Sigmoid colon (tissue), 4 donors: ENCODE measurements around the gene PCNX1.

Source experiments
- EP300 ChIP-seq, 4 donors: sonication (generic); formaldehyde crosslinking; IDR thresholded peaks; one replicate each; pipeline ENCODE4 v1.6.1; 2017; ENCODE audit warnings: antibody characterized with exemption in 4 of 4
- POLR2A ChIP-seq, 2 donors: fragments of 450-650 bp; IDR thresholded peaks; one replicate each; pipeline ENCODE4 v1.6.1; 2016; ENCODE audit warnings: antibody characterized with exemption in 2 of 2, mild to moderate bottlenecking in 2 of 2, moderate library complexity in 2 of 2
- TF ChIP-seq, protein P1 (sequence below), 4 experiments: fragments of 450-650 bp in 3 of 4; fragments of 200-600 bp in 1 of 4; IDR thresholded peaks; one replicate each; pipeline ENCODE4 v1.5.1; 2016 to 2019; ENCODE audit warnings: antibody characterized with exemption in 4 of 4, mild to moderate bottlenecking in 3 of 4, moderate library complexity in 2 of 4

DNA sequence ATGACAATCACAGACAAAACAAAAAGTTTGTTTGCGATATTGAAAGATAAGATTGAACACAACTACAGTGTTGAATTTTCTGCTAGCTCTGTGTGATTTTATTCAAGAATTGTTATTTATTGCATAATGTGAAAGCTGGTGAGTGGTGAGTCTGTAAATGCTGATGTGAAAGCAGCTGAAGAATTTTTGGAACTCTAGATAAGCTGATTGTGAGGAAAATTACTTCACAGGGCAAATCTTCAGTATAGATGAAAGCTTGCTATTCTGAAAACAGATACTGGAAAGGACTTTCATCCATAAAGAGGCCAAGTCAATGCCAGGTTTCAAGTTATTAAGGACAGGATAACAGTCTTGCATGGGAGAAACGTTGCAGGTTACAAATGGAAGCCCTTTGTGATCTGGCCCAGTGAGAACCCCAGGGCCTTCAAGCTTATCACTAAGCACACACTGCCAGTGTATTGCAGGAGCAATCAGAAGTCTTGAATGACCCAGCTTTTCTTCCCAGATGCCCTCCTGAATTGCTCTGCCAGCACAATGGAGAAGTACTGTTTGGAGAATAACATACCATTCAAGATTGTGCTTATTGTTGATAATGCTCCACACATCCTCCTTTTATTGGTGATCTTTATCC lies 153.7 kb downstream of the PCNX1 start:
- TF ChIP-seq, protein P1, sequence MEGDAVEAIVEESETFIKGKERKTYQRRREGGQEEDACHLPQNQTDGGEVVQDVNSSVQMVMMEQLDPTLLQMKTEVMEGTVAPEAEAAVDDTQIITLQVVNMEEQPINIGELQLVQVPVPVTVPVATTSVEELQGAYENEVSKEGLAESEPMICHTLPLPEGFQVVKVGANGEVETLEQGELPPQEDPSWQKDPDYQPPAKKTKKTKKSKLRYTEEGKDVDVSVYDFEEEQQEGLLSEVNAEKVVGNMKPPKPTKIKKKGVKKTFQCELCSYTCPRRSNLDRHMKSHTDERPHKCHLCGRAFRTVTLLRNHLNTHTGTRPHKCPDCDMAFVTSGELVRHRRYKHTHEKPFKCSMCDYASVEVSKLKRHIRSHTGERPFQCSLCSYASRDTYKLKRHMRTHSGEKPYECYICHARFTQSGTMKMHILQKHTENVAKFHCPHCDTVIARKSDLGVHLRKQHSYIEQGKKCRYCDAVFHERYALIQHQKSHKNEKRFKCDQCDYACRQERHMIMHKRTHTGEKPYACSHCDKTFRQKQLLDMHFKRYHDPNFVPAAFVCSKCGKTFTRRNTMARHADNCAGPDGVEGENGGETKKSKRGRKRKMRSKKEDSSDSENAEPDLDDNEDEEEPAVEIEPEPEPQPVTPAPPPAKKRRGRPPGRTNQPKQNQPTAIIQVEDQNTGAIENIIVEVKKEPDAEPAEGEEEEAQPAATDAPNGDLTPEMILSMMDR (IDR thresholded peaks at IDR 0.05) = no peak
- TF ChIP-seq POLR2A (IDR thresholded peaks at IDR 0.05) (no peak), EP300 (IDR thresholded peaks at IDR 0.05) (no peak)
